Mesothelial cell of epicardium (in vitro differentiated cells): ENCODE measurements around the gene NADK. TPM values are rescaled to one million over a fixed set of nuclear protein-coding genes. Genes with fewer than 3 reads are reported as not detected.

Experiments
- DNase-seq, 2 experiments: peaks; one replicate each; pipeline ENCODE4 v3.0.0; 2021; ENCODE audit warnings: low spot score in 2 of 2; ENCODE audit not compliant: unreplicated experiment in 2 of 2
- H3K27ac Mint-ChIP-seq: 2 replicates; pipeline ENCODE4 v1.8.0; 2021; ENCODE audit warnings: mixed read lengths
- H3K27me3 Mint-ChIP-seq: 2 replicates; pipeline ENCODE4 v1.8.0; 2021; ENCODE audit warnings: low read depth, mixed read lengths
- H3K36me3 Mint-ChIP-seq: 2 replicates; pipeline ENCODE4 v1.8.0; 2021; ENCODE audit warnings: mixed read lengths
- H3K4me1 Mint-ChIP-seq: 2 replicates; pipeline ENCODE4 v1.8.0; 2021; ENCODE audit warnings: mixed read lengths
- H3K4me3 Mint-ChIP-seq: 2 replicates; pipeline ENCODE4 v1.8.0; 2021; ENCODE audit warnings: mild to moderate bottlenecking, moderate library complexity, mixed read lengths
- H3K9me3 Mint-ChIP-seq: 2 replicates; pipeline ENCODE4 v1.8.0; 2021; ENCODE audit warnings: mixed read lengths
- total RNA-seq: library from RNA; stranded (reverse); gene quantifications from 3 replicates; pipeline ENCODE4 v1.2.1, GENCODE V29; 2021
- TF ChIP-seq, protein P1 (sequence below): fragments of 200-600 bp; sonication (generic); IDR thresholded peaks from one replicate; pipeline ENCODE4 v1.5.0; 2021; ENCODE audit warnings: antibody characterized with exemption; ENCODE audit not compliant: unreplicated experiment

Gene NADK
- total RNA-seq, 1 donor from 2014 or later: 78.2 TPM

GRCh38 chr1:1755852-1756251 lies 22.4 kb downstream of the NADK start:
- H3K4me1 Mint-ChIP-seq: no peaks in the 10 kb centered on the region
- TF ChIP-seq, protein P1, sequence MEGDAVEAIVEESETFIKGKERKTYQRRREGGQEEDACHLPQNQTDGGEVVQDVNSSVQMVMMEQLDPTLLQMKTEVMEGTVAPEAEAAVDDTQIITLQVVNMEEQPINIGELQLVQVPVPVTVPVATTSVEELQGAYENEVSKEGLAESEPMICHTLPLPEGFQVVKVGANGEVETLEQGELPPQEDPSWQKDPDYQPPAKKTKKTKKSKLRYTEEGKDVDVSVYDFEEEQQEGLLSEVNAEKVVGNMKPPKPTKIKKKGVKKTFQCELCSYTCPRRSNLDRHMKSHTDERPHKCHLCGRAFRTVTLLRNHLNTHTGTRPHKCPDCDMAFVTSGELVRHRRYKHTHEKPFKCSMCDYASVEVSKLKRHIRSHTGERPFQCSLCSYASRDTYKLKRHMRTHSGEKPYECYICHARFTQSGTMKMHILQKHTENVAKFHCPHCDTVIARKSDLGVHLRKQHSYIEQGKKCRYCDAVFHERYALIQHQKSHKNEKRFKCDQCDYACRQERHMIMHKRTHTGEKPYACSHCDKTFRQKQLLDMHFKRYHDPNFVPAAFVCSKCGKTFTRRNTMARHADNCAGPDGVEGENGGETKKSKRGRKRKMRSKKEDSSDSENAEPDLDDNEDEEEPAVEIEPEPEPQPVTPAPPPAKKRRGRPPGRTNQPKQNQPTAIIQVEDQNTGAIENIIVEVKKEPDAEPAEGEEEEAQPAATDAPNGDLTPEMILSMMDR: no peak
- no peak for DNase-seq
- H3K27me3 Mint-ChIP-seq: no peaks in the 10 kb centered on the region
- no peak overlapping the region for H3K4me3 Mint-ChIP-seq
- H3K27ac Mint-ChIP-seq: no peak overlapping the region
- H3K36me3 Mint-ChIP-seq: peaks cover 11% of the 10 kb centered on the region
- no peaks in the 10 kb centered on the region for H3K9me3 Mint-ChIP-seq

DNA sequence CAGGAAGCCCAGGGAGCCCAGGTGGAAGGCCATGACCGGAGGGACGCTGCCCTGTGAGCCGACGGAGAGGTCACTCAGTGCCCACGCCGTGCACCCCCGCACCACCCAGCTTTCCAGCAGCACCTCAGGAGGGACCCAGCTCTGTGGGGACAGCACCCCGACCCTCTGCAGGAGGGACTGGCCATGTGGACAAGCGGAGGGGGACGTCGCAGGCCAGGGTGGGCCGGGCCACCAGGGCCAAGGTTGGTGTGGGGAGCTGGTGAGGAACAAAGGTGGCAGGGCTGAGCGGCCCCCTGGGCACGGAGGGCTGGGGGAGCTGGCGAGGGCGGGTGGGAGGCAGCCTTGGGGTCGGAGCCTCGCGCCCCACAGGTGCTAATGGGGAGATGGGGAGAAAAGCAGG lies 22.8 kb downstream of the NADK start:
- TF ChIP-seq, protein P1: no peak
- H3K27me3 Mint-ChIP-seq: no peaks in the 10 kb centered on the region
- H3K4me1 Mint-ChIP-seq: no peaks in the 10 kb centered on the region
- peaks cover 11% of the 10 kb centered on the region for H3K36me3 Mint-ChIP-seq
- H3K27ac Mint-ChIP-seq: no peak overlapping the region
- no peaks in the 10 kb centered on the region for H3K9me3 Mint-ChIP-seq
- H3K4me3 Mint-ChIP-seq: no peak overlapping the region
- DNase-seq: no peak

DNA sequence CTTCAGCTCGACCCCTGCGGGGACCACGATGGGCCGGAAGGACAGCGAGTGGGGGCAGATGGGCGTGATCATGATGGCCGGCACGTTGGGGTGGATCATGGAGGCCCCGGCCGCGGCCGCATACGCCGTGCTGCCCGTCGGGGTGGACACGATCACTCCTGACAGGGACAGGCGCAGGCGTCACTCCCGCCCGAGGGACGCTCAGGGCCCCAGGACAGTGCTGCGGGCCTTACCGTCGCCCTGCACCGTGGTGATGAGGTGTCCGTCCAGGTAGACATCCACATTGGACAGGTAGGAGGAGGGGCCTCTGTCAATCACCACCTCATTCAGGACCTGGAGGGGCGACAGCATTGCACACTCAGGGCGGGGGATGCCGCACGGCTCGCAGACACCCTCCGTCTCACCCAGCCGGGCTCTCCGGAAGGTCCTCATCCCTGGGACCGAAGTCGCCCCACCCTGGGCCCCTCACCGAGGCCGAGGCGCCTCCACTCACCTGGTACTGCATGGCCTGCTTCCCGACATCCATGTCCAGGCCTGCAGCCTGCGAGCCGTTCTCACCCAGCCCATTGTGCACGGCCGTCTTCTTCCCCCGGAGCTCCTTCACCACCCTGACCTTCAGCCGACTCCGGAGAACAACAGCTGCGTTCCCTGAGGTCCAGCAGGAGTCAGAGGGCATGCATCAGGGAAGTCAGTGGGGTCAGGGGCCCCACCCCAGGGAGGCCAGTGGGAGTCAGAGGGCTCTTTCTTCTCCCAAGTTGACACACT lies 24.0 kb downstream of the NADK start:
- H3K9me3 Mint-ChIP-seq: no peaks in the 10 kb centered on the region
- H3K27ac Mint-ChIP-seq: no peak overlapping the region
- no peaks in the 10 kb centered on the region for H3K27me3 Mint-ChIP-seq
- H3K36me3 Mint-ChIP-seq: peaks cover 11% of the 10 kb centered on the region
- H3K4me1 Mint-ChIP-seq: no peaks in the 10 kb centered on the region
- DNase-seq: no peak
- H3K4me3 Mint-ChIP-seq: no peak overlapping the region
- TF ChIP-seq, protein P1: no peak

GRCh38 chr1:1753607-1754005 lies 24.7 kb downstream of the NADK start:
- DNase-seq: no peak
- H3K36me3 Mint-ChIP-seq: peaks cover 11% of the 10 kb centered on the region
- TF ChIP-seq, protein P1: no peak
- H3K27ac Mint-ChIP-seq: no peak overlapping the region
- no peak overlapping the region for H3K4me3 Mint-ChIP-seq
- H3K9me3 Mint-ChIP-seq: no peaks in the 10 kb centered on the region
- H3K4me1 Mint-ChIP-seq: no peaks in the 10 kb centered on the region
- H3K27me3 Mint-ChIP-seq: no peaks in the 10 kb centered on the region

GRCh38 chr1:1752636-1753606 lies 25.3 kb downstream of the NADK start:
- Mint-ChIP-seq H3K27ac (no peak overlapping the region), H3K9me3 (no peaks in the 10 kb centered on the region), H3K4me1 (no peaks in the 10 kb centered on the region), H3K36me3 (peaks cover 11% of the 10 kb centered on the region), H3K4me3 (no peak overlapping the region), H3K27me3 (no peaks in the 10 kb centered on the region)
- DNase-seq: no peak
- TF ChIP-seq, protein P1: no peak
